IMR-90 (cell line): ENCODE measurements around the gene CDCA7. TPM values are rescaled to one million over a fixed set of nuclear protein-coding genes. Genes with fewer than 3 reads are reported as not detected.

Experiments
- ATAC-seq: fragments of 200-7000 bp; cut with Tn5 transposase; 2 replicates; pipeline ENCODE4 v1.9.1; 2020; ENCODE audit warnings: low read depth, mild to moderate bottlenecking, moderate library complexity
- BruUV-seq: library from RNA; stranded (reverse); fragments of 400-500 nt; replicated peaks from 2 replicates; lab custom pipeline; 2021; lab: Mats Ljungman, UMichigan
- CTCF ChIA-PET: fragments of 300-600 bp; formaldehyde crosslinking; extraction: SDS; loops from one replicate; lab custom pipeline; 2021; ENCODE audit warnings: antibody characterized with exemption; lab: Yijun Ruan, JAX
- POLR2A ChIA-PET: fragments of 300-600 bp; sonication (Branson Sonifier 250); formaldehyde crosslinking; loops from one replicate; lab custom pipeline; 2022; ENCODE audit warnings: antibody characterized with exemption; ENCODE audit not compliant: unreplicated experiment; lab: Charles Lee
- DNase-seq: peaks from one replicate; pipeline ENCODE4 v3.0.0; 2013
- H2AFZ ChIP-seq: replicated peaks from 2 replicates; pipeline ENCODE3; 2013; ENCODE audit warnings: low read length, mild to moderate bottlenecking; ENCODE audit not compliant: poor library complexity
- H2AK5ac ChIP-seq: 2 replicates; pipeline ENCODE4 v1.6.1; 2013; ENCODE audit warnings: low read depth, low read length, inconsistent platforms
- H2AK9ac ChIP-seq: replicated peaks from 2 replicates; pipeline ENCODE3; 2013; ENCODE audit warnings: mild to moderate bottlenecking, low read depth, low read length, moderate library complexity; ENCODE audit not compliant: poor library complexity
- H2BK120ac ChIP-seq: 2 replicates; pipeline ENCODE4 v1.6.1; 2013; ENCODE audit warnings: low read depth, low read length, inconsistent platforms
- H2BK15ac ChIP-seq: 3 replicates; pipeline ENCODE4 v1.6.1; 2013; ENCODE audit warnings: low read depth, low read length, inconsistent platforms
- H2BK20ac ChIP-seq: 2 replicates; pipeline ENCODE4 v1.6.1; 2013; ENCODE audit warnings: low read depth, mild to moderate bottlenecking, inconsistent platforms, low read length, moderate library complexity
- H2BK5ac ChIP-seq: 2 replicates; pipeline ENCODE4 v1.6.1; 2013; ENCODE audit warnings: mild to moderate bottlenecking, low read depth, low read length, inconsistent platforms; ENCODE audit not compliant: poor library complexity, severe bottlenecking
- H3K14ac ChIP-seq: replicated peaks from 2 replicates; pipeline ENCODE4 v1.6.1; 2013; ENCODE audit warnings: low read depth, low read length, inconsistent platforms
- H3K18ac ChIP-seq: 2 replicates; pipeline ENCODE4 v1.6.1; 2013; ENCODE audit warnings: low read depth, low read length, control low read depth
- H3K23ac ChIP-seq: 2 replicates; pipeline ENCODE4 v1.6.1; 2013; ENCODE audit warnings: low read depth, low read length, inconsistent platforms
- H3K27ac ChIP-seq: 2 replicates; pipeline ENCODE4 v1.5.1; 2013; ENCODE audit warnings: mild to moderate bottlenecking, control low read depth, low read length; ENCODE audit not compliant: insufficient read depth
- H3K27me3 ChIP-seq: 2 replicates; pipeline ENCODE4 v1.6.1; 2013; ENCODE audit warnings: low read length; ENCODE audit not compliant: control insufficient read depth, insufficient read depth
- H3K36me3 ChIP-seq: 2 replicates; pipeline ENCODE4 v1.6.1; 2013; ENCODE audit warnings: low read length, mixed read lengths; ENCODE audit not compliant: control insufficient read depth, insufficient read depth
- H3K4ac ChIP-seq: 2 replicates; pipeline ENCODE4 v1.6.1; 2013; ENCODE audit warnings: low read depth, low read length, inconsistent platforms
- H3K4me1 ChIP-seq: 2 replicates; pipeline ENCODE4 v1.6.1; 2013; ENCODE audit warnings: low read length, mixed read lengths; ENCODE audit not compliant: control insufficient read depth, insufficient read depth
- H3K4me2 ChIP-seq: 2 replicates; pipeline ENCODE4 v1.6.1; 2013; ENCODE audit warnings: low read depth, mild to moderate bottlenecking, control low read depth, low read length, moderate library complexity
- H3K4me3 ChIP-seq: 2 replicates; pipeline ENCODE4 v1.5.1; 2013; ENCODE audit warnings: low read depth, mild to moderate bottlenecking, control low read depth, low read length, moderate library complexity; ENCODE audit not compliant: insufficient read depth
- H3K56ac ChIP-seq: 2 replicates; pipeline ENCODE4 v1.6.1; 2013; ENCODE audit warnings: low read length, inconsistent platforms; ENCODE audit not compliant: insufficient read depth; ENCODE audit errors: extremely low read depth
- H3K79me1 ChIP-seq, 2 experiments: 2 replicates each; pipeline ENCODE4 v1.6.1; 2013; ENCODE audit warnings: low read length in 2 of 2, inconsistent platforms in 1 of 2, low read depth in 1 of 2
- H3K9ac ChIP-seq: 2 replicates; pipeline ENCODE4 v1.6.1; 2013; ENCODE audit warnings: low read depth, low read length, control low read depth
- H3K9me1 ChIP-seq: 2 replicates; pipeline ENCODE4 v1.6.1; 2013; ENCODE audit warnings: low read length, inconsistent platforms; ENCODE audit not compliant: insufficient read depth
- H3K9me3 ChIP-seq: 2 replicates; pipeline ENCODE4 v1.6.1; 2013; ENCODE audit warnings: low read length; ENCODE audit not compliant: control insufficient read depth, insufficient read depth
- H4K20me1 ChIP-seq: 2 replicates; pipeline ENCODE4 v1.6.1; 2013; ENCODE audit warnings: low read length, inconsistent platforms; ENCODE audit not compliant: insufficient read depth
- H4K5ac ChIP-seq: 2 replicates; pipeline ENCODE4 v1.6.1; 2013; ENCODE audit warnings: mild to moderate bottlenecking, low read depth, low read length, control low read depth
- H4K8ac ChIP-seq, 2 experiments: 2 replicates each; pipeline ENCODE4 v1.6.1; 2013; ENCODE audit warnings: low read depth in 2 of 2, low read length in 2 of 2, control low read depth in 1 of 2, inconsistent platforms in 1 of 2
- H4K91ac ChIP-seq: 2 replicates; pipeline ENCODE4 v1.6.1; 2013; ENCODE audit warnings: low read depth, low read length, inconsistent platforms; ENCODE audit not compliant: insufficient read depth
- BHLHE40 ChIP-seq: fragments of 150-350 bp; IDR thresholded peaks from 2 replicates; pipeline ENCODE4 v1.6.1; 2016; ENCODE audit warnings: mild to moderate bottlenecking, low read depth, low read length
- MAFK ChIP-seq: IDR thresholded peaks from 2 replicates; pipeline ENCODE4 v1.6.1; 2012; ENCODE audit warnings: low read depth, low read length, improper control_type of control experiment
- NFE2L2 ChIP-seq: fragments of 150-350 bp; IDR thresholded peaks from 2 replicates; pipeline ENCODE4 v1.6.1; 2016; ENCODE audit warnings: low read depth, mild to moderate bottlenecking, low read length
- RAD21 ChIP-seq: IDR thresholded peaks from 2 replicates; pipeline ENCODE4 v1.6.1; 2012; ENCODE audit warnings: low read length, improper control_type of control experiment
- WGBS, 2 experiments: methylation state at CpG; one replicate each; pipeline versions ENCODE4 v1.1.5 to v1.1.7; 2013; ENCODE audit warnings: missing lambda C conversion rate in 2 of 2; ENCODE audit not compliant: insufficient read length in 1 of 2; ENCODE audit errors: extremely low coverage in 2 of 2; 5-methylcytosine and 5-hydroxymethylcytosine counted together
- dilution Hi-C: fragments of 300-500 bp; cut with HindIII; formaldehyde crosslinking; loops from one replicate; pipeline ENCODE4 v1.14.3; 2018; ENCODE audit warnings: low sequenced_read_pairs; ENCODE audit not compliant: unreplicated experiment
- in situ Hi-C: fragments of 300-500 bp; cut with MboI; formaldehyde crosslinking; loops from 3 replicates; pipeline ENCODE4 v1.14.3; 2019; ENCODE audit warnings: low sequenced_read_pairs, inconsistent platforms, mixed read lengths
- intact Hi-C: fragments of 100-400 bp; cut with micrococcal nuclease; formaldehyde crosslinking; loops from 2 replicates; pipeline ENCODE4 v1.10.0; 2022
- polyA plus RNA-seq, 3 experiments: library from polyadenylated mRNA; depleted of rRNA; stranded (reverse); fragments of >200 nt; gene quantifications; 2 replicates each; pipeline ENCODE4 v1.2.3, GENCODE V29; 2012; ENCODE audit warnings: low replicate concordance in 1 of 3
- total RNA-seq: library from RNA; depleted of rRNA; stranded (reverse); fragments of >200 nt; gene quantifications from 2 replicates; pipeline ENCODE4 v1.2.3, GENCODE V29; 2012
- TF ChIP-seq, protein P1 (sequence below): fragments of 150-350 bp; IDR thresholded peaks from 2 replicates; pipeline ENCODE4 v1.6.1; 2017; ENCODE audit warnings: mild to moderate bottlenecking, antibody characterized with exemption, low read length, low read depth

CDCA7 gene
- total and polyA plus RNA-seq, 2 of the 4 experiments (the other 2 are of a cell fraction) = 12.0 to 18.7 TPM

DNA sequence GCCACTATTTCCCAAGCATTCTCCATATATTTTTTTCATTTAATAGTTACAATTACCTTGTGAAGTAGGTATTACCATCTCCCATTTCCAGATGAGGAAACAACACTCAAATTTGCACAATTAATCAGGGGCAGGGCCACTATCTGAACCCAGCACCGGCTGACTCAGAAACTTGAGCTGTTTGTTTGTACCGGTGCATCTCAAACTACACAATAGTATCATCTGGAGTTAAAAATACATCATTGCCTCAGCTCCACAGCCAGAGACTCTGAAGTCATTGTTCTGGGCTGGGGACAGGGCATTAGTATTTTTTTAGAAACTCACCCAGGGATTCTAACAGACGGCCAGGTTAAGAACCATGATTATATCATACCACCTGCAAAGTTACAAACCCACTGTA lies 55.9 kb downstream of the CDCA7 start:
- no peak overlapping the region for H4K8ac ChIP-seq
- H4K5ac ChIP-seq = no peak overlapping the region
- intact Hi-C loops = no loop called here
- no peak overlapping the region for H2AK9ac ChIP-seq
- no peak overlapping the region for H3K14ac ChIP-seq
- H2BK120ac ChIP-seq = no peak overlapping the region
- no peak overlapping the region for H4K91ac ChIP-seq
- WGBS, 2 experiments = no CpG with 5 or more reads among the region's 3 CpGs
- no peak overlapping the region for H2AK5ac ChIP-seq
- DNase-seq (no peak), ATAC-seq (no peak)
- H3K9me1 ChIP-seq = 0 out of 2 replicates have a peak, but pooled peaks cover 4% of the 10 kb centered on the region
- H3K4me2 ChIP-seq = no peak overlapping the region
- no peak overlapping the region for H2BK15ac ChIP-seq
- no TSS peak for BruUV-seq
- no peaks in the 10 kb centered on the region for H3K36me3 ChIP-seq
- no peaks in the 10 kb centered on the region for H4K20me1 ChIP-seq
- H2BK20ac ChIP-seq = no peak overlapping the region
- no peak overlapping the region for H3K4ac ChIP-seq
- H3K27me3 ChIP-seq = peaks cover 23% of the 10 kb centered on the region
- H3K9me3 ChIP-seq = no peaks in the 10 kb centered on the region
- H3K27ac ChIP-seq = no peak overlapping the region
- H3K56ac ChIP-seq = no peak overlapping the region
- H3K4me1 ChIP-seq = no peaks in the 10 kb centered on the region
- H2AFZ ChIP-seq = no peak overlapping the region
- ChIA-PET CTCF (interaction anchor here (2.3 kb wide), 1 partner anchor 9 kb away, joined by 8 read pairs; no protein-coding TSS in a partner anchor), POLR2A (no interaction called here)
- dilution Hi-C loops = no loop called here
- H3K4me3 ChIP-seq = no peak overlapping the region
- no peak overlapping the region for H2BK5ac ChIP-seq
- H3K79me1 ChIP-seq = no peaks in the 10 kb centered on the region
- no peak overlapping the region for H3K9ac ChIP-seq
- in situ Hi-C loops = loop anchor here (25.0 kb wide), 1 partner anchor 652 kb away; no protein-coding TSS in a partner anchor
- no peak overlapping the region for H3K18ac ChIP-seq
- no peak overlapping the region for H3K23ac ChIP-seq
- TF ChIP-seq MAFK (no peak), BHLHE40 (no peak), RAD21 (no peak), NFE2L2 (no peak)
- TF ChIP-seq, protein P1, sequence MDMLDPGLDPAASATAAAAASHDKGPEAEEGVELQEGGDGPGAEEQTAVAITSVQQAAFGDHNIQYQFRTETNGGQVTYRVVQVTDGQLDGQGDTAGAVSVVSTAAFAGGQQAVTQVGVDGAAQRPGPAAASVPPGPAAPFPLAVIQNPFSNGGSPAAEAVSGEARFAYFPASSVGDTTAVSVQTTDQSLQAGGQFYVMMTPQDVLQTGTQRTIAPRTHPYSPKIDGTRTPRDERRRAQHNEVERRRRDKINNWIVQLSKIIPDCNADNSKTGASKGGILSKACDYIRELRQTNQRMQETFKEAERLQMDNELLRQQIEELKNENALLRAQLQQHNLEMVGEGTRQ = no peak
